PC-3 (cell line): ENCODE measurements around the gene IFT81. TPM values are rescaled to one million over a fixed set of nuclear protein-coding genes. Genes with fewer than 3 reads are reported as not detected.

Source experiments
- ATAC-seq: fragments of 200-7000 bp; cut with Tn5 transposase; 2 replicates; pipeline ENCODE4 v1.9.1; 2020; ENCODE audit warnings: mild to moderate bottlenecking, moderate library complexity
- BruUV-seq: library from RNA; stranded (reverse); fragments of 400-500 nt; replicated peaks from 2 replicates; lab custom pipeline; 2021; lab: Mats Ljungman, UMichigan
- CTCF ChIA-PET: fragments of 300-600 bp; sonication (Branson Sonifier 250); formaldehyde crosslinking; loops from one replicate; lab custom pipeline; 2022; ENCODE audit warnings: antibody characterized with exemption; lab: Charles Lee
- POLR2A ChIA-PET: fragments of 300-600 bp; sonication (Branson Sonifier 250); formaldehyde crosslinking; loops from one replicate; lab custom pipeline; 2022; ENCODE audit warnings: antibody characterized with exemption; ENCODE audit not compliant: unreplicated experiment; lab: Charles Lee
- DNase-seq: peaks from one replicate; pipeline ENCODE4 v3.0.0-alpha.2; 2015
- H2AFZ ChIP-seq: fragments of 300-600 bp; sonication (generic); 2 replicates; pipeline ENCODE4 v1.6.0; 2016; ENCODE audit warnings: antibody characterized with exemption, low read length
- H3F3A ChIP-seq: fragments of 300-600 bp; sonication (generic); one replicate; pipeline ENCODE4 v1.6.0; 2017; ENCODE audit warnings: antibody characterized with exemption, low read length, control low read depth, mild to moderate bottlenecking; ENCODE audit not compliant: unreplicated experiment
- H3K27ac ChIP-seq: fragments of 300-600 bp; sonication (generic); 2 replicates; pipeline ENCODE4 v1.5.1; 2016; ENCODE audit warnings: mild to moderate bottlenecking, low read length
- H3K27me3 ChIP-seq: fragments of 300-600 bp; sonication (generic); 2 replicates; pipeline ENCODE4 v1.6.1; 2016; ENCODE audit warnings: low read length, mixed read lengths
- H3K36me3 ChIP-seq: fragments of 300-600 bp; sonication (generic); 2 replicates; pipeline ENCODE4 v1.6.1; 2016; ENCODE audit warnings: low read depth, mixed run types, low read length, mixed read lengths
- H3K4me1 ChIP-seq: fragments of 300-600 bp; sonication (generic); 2 replicates; pipeline ENCODE4 v1.5.1; 2016; ENCODE audit warnings: low read length; ENCODE audit not compliant: insufficient read depth
- H3K4me2 ChIP-seq: fragments of 300-600 bp; sonication (generic); 2 replicates; pipeline ENCODE4 v1.6.0; 2016; ENCODE audit warnings: low read length
- H3K4me3 ChIP-seq: fragments of 300-600 bp; sonication (generic); 2 replicates; pipeline ENCODE4 v1.5.1; 2016; ENCODE audit warnings: mild to moderate bottlenecking, low read length, mixed read lengths
- H3K79me2 ChIP-seq: fragments of 300-600 bp; sonication (generic); 2 replicates; pipeline ENCODE4 v1.6.1; 2017; ENCODE audit warnings: low read length, mixed read lengths
- H3K9ac ChIP-seq: fragments of 300-600 bp; sonication (generic); 2 replicates; pipeline ENCODE4 v1.6.0; 2016; ENCODE audit warnings: mild to moderate bottlenecking, low read length
- H3K9me2 ChIP-seq: fragments of 300-600 bp; sonication (generic); replicated peaks from 2 replicates; pipeline ENCODE4 v1.6.1; 2016; ENCODE audit warnings: mixed run types, low read length, mixed read lengths
- H3K9me3 ChIP-seq: fragments of 300-600 bp; sonication (generic); 2 replicates; pipeline ENCODE4 v1.6.1; 2016; ENCODE audit warnings: low read length, mixed read lengths
- H4K20me1 ChIP-seq: fragments of 300-600 bp; sonication (generic); 2 replicates; pipeline ENCODE4 v1.6.1; 2016; ENCODE audit warnings: low read length, mixed read lengths
- EZH2 ChIP-seq: fragments of 300-600 bp; sonication (generic); IDR thresholded peaks from one replicate; pipeline ENCODE4 v1.6.1; 2017; ENCODE audit warnings: antibody characterized with exemption, mild to moderate bottlenecking, low read length; ENCODE audit not compliant: unreplicated experiment
- EZH2phosphoT487 ChIP-seq: fragments of 300-600 bp; sonication (generic); IDR thresholded peaks from 2 replicates; pipeline ENCODE4 v1.6.1; 2018; ENCODE audit warnings: mild to moderate bottlenecking, antibody characterized with exemption, low read length, borderline replicate concordance
- intact Hi-C: fragments of 100-400 bp; cut with micrococcal nuclease; formaldehyde crosslinking; loops from 2 replicates; pipeline ENCODE4 v1.9.0; 2023
- total RNA-seq: library from RNA; depleted of rRNA; stranded (reverse); fragments of >200 nt; gene quantifications from 2 replicates; pipeline ENCODE4 v1.2.3, GENCODE V29; 2014
- TF ChIP-seq, protein P1 (sequence below): fragments of 300-600 bp; sonication (generic); conservative IDR thresholded peaks from 2 replicates; pipeline ENCODE4 v1.5.1; 2017; ENCODE audit warnings: antibody characterized with exemption, low read depth, mild to moderate bottlenecking, low read length

Gene IFT81
- total RNA-seq, 1 experiment from 2014 or later, result 10.1 TPM

- ATAC-seq (peak; percentile 38), DNase-seq (peak; percentile 50)
- H3K4me3 ChIP-seq, result no peak overlapping the region
- ChIA-PET CTCF (interaction anchor here (1.1 kb wide), 1 partner anchor 155 kb away, joined by 6 read pairs; no protein-coding TSS in a partner anchor), POLR2A (no interaction called here)
- no peak overlapping the region for H3K9ac ChIP-seq
- H3K27me3 ChIP-seq, result no peaks in the 10 kb centered on the region
- no peaks in the 10 kb centered on the region for H3K79me2 ChIP-seq
- no TSS peak for BruUV-seq
- H3K9me2 ChIP-seq, result no peaks in the 10 kb centered on the region
- intact Hi-C loops, result no loop called here
- H3K27ac ChIP-seq, result no peak overlapping the region
- TF ChIP-seq, protein P1, sequence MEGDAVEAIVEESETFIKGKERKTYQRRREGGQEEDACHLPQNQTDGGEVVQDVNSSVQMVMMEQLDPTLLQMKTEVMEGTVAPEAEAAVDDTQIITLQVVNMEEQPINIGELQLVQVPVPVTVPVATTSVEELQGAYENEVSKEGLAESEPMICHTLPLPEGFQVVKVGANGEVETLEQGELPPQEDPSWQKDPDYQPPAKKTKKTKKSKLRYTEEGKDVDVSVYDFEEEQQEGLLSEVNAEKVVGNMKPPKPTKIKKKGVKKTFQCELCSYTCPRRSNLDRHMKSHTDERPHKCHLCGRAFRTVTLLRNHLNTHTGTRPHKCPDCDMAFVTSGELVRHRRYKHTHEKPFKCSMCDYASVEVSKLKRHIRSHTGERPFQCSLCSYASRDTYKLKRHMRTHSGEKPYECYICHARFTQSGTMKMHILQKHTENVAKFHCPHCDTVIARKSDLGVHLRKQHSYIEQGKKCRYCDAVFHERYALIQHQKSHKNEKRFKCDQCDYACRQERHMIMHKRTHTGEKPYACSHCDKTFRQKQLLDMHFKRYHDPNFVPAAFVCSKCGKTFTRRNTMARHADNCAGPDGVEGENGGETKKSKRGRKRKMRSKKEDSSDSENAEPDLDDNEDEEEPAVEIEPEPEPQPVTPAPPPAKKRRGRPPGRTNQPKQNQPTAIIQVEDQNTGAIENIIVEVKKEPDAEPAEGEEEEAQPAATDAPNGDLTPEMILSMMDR, result no peak
- no peak for TF ChIP-seq EZH2phosphoT487
- TF ChIP-seq EZH2, result no peak
- H3K36me3 ChIP-seq, result 0 out of 2 replicates have a peak, but pooled peaks cover 3% of the 10 kb centered on the region
- H4K20me1 ChIP-seq, result no peaks in the 10 kb centered on the region
- H3F3A ChIP-seq, result no peaks in the 10 kb centered on the region
- no peaks in the 10 kb centered on the region for H3K9me3 ChIP-seq
- no peak overlapping the region for H3K4me2 ChIP-seq
- H3K4me1 ChIP-seq, result peaks cover 4% of the 10 kb centered on the region; the same call in 1 of the 2 replicates
- no peak overlapping the region for H2AFZ ChIP-seq
Measured at GRCh38 chr12:110179291-110179690, 55.1 kb downstream of the IFT81 start.

DNA sequence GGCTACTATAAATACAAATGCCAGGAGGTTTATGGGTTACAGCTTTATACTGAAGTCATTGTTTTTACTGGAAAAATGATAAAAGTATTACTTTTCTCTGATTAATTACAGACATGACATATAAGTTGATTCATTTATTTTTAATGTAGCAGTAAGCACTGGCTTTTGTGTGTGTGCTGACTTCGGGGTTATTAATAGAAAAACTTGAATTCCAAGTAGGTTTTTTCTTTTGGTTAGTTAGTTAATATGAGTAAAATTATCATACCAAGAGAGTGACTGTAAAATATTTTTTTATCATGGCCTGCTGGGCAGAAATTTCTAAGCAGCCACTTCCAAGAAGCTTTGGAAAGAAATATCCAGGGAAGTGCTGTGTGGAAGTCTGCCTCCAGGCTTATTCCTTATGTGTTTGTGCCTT, 56.4 kb downstream of the IFT81 start:
- H3K4me2 ChIP-seq, result no peak overlapping the region
- DNase-seq (no peak), ATAC-seq (no peak)
- intact Hi-C loops, result no loop called here
- no TSS peak for BruUV-seq
- no peaks in the 10 kb centered on the region for H3F3A ChIP-seq
- H3K9me2 ChIP-seq, result no peaks in the 10 kb centered on the region
- TF ChIP-seq, protein P1, result no peak
- no peak for TF ChIP-seq EZH2
- no peak for TF ChIP-seq EZH2phosphoT487
- H3K27ac ChIP-seq, result no peak overlapping the region
- H3K4me1 ChIP-seq, result peaks cover 4% of the 10 kb centered on the region; the same call in 1 of the 2 replicates
- no peaks in the 10 kb centered on the region for H3K79me2 ChIP-seq
- POLR2A ChIA-PET, result no interaction called here
- H3K4me3 ChIP-seq, result no peak overlapping the region
- no peaks in the 10 kb centered on the region for H3K27me3 ChIP-seq
- no peak overlapping the region for H2AFZ ChIP-seq
- H3K9me3 ChIP-seq, result 0 out of 2 replicates have a peak, but pooled peaks cover under 1% of the 10 kb centered on the region
- no peaks in the 10 kb centered on the region for H4K20me1 ChIP-seq
- 0 out of 2 replicates have a peak, but pooled peaks cover 4% of the 10 kb centered on the region for H3K36me3 ChIP-seq
- CTCF ChIA-PET, result interaction anchor here (0.5 to 0.6 kb wide), 2 partner anchors 41 to 177 kb away, joined by 3 read pairs; no protein-coding TSS in a partner anchor
- no peak overlapping the region for H3K9ac ChIP-seq

GRCh38 chr12:110182281-110182680, 58.1 kb downstream of the IFT81 start:
- ChIA-PET POLR2A (no interaction called here), CTCF (no interaction called here)
- no TSS peak for BruUV-seq
- Histone ChIP-seq H3K27me3 (no peaks in the 10 kb centered on the region), H4K20me1 (no peaks in the 10 kb centered on the region), H3K79me2 (no peaks in the 10 kb centered on the region), H3K9me3 (peaks cover 14% of the 10 kb centered on the region; the same call in 1 of the 2 replicates), H3K4me1 (peaks cover 4% of the 10 kb centered on the region; the same call in 1 of the 2 replicates), H3K27ac (no peak overlapping the region), H3K36me3 (peaks cover 13% of the 10 kb centered on the region; the same call in 1 of the 2 replicates), H3K9ac (no peak overlapping the region), H3K4me2 (no peak overlapping the region), H2AFZ (no peak overlapping the region), H3F3A (no peaks in the 10 kb centered on the region), H3K4me3 (no peak overlapping the region), H3K9me2 (no peaks in the 10 kb centered on the region)
- ATAC-seq (no peak), DNase-seq (no peak)
- no peak for TF ChIP-seq EZH2phosphoT487
- TF ChIP-seq, protein P1, result no peak
- intact Hi-C loops, result no loop called here
